Measurements from ENCODE around the gene GIT1.

Gene GIT1

DNA sequence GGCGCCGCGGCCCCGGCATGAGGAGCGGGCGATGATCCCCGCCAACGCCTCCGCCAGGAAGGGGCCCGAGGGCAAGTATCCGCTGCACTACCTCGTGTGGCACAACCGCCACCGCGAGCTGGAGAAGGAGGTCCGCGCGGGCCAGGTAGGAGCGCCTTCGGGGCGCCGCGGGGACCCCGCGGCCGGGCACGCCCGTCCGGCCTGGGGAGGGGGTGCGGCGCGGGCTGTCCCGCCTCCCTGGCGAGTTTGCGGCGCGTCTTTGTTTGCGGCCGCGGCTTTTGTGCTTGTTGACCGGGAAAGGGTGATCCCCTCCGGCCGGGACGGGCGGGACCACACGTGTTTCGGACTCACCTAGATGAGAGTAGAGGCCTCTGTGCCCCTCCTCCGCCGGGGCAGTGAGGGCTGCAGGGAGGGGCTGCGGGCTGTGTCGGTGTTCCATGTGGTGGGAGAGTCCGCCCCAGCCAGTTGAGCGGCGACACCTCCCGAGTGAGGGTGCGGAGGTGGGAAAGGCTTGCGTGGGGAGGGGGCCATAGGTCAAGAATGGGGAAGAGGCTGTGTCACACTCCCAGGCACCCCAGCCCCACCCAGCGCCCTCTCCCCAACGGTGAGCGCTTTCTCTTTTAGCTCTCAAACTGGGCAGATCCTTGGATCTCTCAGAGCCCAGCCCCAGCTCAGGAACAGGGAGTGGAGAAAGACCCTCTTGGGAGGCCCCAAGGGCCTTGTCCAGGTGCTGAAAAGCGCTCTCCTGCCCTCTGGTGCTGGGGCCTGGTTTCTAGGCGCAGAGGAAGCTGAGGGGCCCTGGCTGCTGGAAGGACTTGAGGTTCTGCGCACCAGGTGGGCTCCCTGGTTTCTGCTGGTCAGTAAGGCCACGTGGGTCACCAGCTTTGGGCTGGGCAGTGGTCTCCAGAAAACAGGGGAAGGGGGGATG is 4.4 kb upstream of the GIT1 start:
- DNase-seq (ENCODE audit: low spot score) = no peak

DNA sequence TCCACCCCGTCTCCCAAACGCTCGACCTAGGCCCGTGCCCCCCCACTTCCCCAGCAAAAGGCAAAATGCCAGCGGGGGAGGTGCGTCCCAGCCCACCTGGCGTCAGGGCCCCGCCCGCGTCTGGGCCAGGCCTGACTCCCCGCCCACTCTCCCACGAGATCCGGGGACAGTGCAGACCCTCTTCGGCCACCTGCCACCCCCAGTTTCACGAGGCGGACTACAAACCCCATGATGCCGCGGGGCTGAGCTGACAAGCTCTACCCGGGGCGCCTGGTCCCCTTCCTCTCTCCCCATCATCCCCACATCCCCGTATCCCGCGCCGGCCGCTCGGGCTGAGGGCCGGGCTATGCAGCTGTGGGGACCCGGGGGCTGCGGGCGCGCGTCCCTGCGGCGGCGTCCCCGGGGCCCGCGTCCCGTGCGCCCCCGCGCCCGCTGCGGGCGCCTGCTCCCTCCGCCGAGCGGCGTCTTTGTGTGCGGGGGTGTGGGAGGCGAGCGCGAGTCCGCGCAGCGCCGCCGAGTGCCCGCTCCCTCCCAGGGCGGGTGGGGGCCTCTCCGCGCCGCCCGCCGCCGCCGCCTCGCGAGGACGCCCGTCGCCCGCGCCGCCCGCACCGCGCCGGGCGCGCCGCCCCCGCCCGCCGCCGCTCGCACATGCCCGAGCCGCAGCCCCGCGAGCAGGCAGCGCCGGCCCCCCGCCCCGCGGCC is 3.6 kb upstream of the GIT1 start, which contains the start of gene ANKRD13B:
Gene ANKRD13B (plus strand): TSS at position 283 of the 702 bp plus-strand sequence. CDS start 490 bp downstream, outside the sequence.
- DNase-seq (ENCODE audit: low spot score) = no peak

DNA sequence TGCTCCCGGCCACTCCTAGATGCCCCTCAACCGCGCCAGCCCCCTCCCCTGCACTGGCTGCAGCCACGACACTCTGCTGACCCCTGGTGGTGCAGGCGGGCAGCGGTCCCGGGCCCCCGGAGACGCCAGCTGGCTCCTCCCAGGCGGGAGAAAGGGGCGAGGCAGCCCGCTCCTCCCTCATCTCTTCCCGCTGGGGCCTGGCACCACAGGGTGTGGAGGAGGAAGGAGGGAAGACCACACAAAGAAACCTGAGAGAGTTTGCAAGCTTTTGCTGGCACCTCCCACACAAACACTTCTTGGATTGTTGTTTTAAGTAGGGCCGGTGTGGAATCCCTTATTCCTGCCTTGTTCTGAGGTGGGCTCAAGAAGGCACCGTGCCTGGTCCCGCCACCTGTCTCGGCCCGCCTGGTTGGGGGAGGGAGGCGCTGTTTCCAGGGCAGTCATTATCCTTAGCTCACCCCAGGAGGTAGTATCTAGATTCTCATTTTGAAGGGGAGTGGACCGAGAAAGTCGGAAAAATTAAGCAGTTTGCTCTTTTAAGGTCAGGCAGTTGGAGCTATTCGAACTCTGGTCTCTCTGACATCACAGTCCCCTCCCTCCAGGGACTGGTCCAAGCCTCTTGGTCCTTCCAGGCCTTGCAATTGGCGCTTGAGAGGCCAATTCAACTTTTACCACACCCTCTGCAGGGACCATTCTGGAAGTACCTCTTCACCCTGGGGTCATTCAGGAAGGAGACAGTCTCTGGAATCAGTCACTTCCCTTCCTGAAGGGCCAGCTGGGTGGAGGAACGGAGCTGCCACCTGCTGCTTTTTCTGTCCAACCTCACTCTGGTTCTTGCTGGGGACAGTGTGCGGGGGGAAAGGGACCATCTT is 2.5 kb upstream of the GIT1 start:
- peak; percentile 85 for DNase-seq (ENCODE audit: low spot score)

DNA sequence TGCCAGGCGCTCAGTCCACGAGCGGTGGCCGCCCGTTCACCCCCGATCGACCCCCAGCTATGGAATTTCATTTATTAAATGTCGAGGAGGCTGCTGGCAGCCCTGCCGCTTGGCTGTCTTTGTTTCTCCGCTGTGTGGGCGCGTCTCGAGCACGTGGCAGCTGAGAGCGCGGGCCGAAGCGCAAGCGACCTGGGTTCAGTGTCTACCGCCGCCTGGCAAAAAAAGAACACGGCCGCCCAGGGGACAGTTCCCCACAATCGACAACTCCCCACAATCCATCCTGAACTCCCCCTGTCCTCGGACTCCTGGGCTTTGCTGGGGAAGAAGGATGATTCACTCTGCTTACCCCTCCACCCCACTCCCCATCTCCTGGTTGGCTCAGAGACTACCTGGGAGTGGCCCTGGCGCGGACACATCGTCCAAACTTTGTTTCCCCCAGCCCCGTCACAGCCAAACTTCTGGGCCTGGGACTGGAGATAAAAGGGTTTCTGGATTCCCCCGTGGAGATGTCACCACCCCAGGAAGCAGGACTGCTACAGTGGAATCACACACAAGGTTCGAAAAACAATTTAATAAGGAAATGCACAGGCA is 1.8 kb upstream of the GIT1 start:
- no peak for DNase-seq (ENCODE audit: low spot score)

DNA sequence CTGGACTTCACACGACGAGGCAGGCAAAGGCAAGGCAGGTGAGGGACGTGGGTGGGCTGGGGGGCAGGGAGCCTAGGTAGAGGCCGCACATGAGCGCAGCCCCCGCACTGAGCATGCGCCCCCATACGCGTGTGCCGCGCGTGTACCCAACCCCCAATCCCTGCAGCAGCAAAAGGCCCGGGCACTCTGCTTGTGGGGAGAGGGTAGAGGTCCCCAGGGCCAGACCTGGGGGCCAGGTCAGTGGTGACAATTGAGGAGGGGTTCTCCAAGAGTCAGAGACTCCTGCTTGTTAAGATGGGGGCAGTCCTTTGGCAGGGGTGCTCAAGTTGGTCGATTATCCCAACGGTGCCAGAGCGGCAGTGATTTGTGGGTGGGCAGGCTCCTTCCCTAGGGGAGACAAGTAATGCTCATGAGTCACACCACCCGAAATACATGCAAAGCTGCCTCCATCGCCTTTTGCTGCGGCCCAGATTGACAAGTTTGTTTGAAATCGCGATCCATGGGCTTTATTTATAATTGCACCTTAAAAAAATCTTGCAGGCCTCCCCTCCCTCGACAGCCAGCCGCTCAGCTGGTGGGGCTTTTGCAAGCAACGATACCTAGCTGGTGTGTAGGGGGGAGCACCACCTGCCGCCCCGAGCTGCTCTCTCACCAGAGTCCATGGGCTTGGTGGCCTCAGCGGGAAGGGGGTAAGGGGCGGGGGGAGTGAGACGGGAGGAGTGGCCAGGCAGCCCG is 1.1 kb upstream of the GIT1 start:
- no peak for DNase-seq (ENCODE audit: low spot score)

DNA sequence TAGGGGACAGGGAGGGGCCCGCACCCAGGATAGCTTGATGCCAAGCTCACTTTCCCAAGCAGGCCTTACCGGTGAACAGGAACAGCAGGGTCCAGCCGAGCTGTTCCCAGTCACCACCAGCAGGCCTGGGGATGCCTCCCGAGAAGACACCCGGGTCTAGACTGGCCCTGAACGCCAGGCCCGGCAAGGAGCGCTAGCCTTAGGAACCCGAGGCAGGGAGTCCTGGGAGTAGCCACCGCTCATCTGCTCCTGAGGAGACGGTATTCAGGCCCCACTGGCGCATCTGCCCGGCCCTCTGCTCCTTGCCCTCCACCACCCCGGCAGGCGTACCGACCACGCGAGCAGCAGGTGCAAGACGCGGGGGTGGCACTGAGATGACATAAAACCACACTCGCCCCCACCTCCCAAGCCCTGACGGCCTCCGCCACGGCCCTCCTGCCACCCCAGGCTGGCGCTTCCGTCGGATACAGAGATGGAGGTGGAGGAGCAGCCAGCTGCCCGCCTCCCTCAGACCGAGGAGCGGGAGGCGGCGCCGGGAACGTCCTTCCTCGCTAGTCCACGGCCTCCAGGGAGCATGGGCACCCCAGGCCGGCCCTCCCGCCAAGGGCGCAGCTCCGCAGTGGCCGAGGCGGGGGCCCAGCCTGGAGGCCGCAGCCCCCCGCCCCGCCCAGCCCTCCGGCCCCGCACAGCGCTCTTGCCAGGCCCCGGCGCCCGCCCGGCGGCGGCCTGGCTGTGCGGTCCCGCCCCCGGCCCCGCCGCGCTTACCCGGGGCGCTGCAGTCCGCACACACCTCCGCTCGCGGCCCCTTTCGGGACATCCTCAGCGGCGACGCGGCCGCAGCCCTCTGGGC is 661 bp downstream of the GIT1 start:
- no peak for DNase-seq (ENCODE audit: low spot score)

DNA sequence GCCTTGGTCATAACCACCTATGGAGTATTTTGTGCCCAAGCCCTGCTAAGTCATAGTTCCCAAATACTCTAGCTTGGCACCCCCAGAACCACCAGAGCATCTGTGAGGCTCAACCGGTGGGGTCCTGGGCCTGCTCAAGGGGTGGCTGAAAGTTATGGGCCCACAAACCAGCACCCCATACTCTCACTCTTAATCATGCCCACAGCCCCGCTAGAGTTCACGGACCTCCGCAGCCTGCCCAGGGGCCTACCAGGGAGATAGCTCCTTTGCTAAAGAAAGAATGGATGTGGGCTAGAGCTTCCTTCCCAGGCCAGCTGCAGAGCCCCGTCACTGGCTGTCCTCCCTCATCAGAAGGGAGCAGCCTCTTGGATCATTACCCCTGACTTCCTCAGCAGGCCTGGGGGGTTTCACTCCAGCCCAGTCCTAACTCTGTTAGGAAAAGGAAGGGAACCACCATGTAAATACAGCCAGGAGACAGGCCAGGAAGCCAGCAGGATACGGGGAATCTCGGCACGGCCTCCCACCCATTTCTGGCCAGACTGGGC is 1.4 kb downstream of the GIT1 start:
- no peak for DNase-seq (ENCODE audit: low spot score)

DNA sequence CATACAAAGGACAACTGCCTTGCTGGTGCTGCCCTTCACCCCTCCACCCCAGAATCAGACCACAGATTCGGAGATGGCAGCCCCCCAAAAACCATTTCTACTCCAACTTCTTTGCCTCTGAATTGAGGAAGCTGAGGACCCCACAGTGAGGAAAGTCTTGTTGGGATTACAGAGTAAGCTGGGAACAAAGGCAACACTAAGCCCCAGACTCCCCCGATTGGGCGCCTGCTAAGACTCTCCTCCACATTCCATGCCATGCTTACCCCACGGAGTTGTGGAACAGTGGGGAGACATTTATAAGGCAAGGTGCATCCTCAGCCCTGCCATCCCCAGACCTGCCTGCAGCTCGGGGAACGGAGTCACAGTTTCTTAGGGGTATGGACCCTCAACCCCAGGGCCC is 1.9 kb downstream of the GIT1 start:
- no peak for DNase-seq (ENCODE audit: low spot score)

DNA sequence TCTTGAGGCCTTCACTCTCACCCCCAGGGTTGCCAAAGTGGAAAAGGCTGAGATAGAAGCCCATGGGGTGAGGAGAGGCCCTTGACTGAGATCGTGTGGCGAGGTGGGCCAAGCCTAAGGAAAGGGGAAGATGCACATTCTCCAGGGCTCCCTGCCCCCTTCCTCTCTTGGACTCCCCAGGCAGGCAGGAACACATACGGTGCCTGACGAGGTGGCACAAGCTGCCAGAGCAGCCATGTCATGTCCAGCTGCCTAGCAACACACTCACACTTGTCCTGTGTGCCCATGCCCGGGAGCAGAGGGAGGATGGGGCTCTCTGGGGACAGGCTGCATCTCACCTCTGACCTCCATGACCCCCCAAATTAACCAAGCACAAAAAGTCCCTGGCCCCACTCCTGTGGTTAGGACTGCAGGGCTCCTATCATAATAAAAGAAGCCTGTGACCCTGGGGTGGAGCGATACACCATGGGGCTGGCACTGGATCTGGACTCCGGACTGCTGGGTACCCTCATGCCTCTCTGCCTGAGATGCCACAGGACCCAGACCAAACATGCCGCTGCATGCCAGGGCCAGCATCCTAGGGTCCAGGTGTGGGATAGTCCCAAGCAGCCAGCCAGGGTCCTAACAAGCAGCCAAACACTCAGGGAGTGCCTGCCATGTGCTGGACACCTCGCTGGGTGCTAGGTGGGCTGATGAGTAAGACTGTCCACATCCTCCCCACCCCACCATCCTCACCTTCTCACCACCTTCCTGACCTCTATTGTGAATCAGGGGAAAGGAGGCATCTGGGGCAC is 2.6 kb downstream of the GIT1 start:
- DNase-seq (ENCODE audit: low spot score) = no peak

DNA sequence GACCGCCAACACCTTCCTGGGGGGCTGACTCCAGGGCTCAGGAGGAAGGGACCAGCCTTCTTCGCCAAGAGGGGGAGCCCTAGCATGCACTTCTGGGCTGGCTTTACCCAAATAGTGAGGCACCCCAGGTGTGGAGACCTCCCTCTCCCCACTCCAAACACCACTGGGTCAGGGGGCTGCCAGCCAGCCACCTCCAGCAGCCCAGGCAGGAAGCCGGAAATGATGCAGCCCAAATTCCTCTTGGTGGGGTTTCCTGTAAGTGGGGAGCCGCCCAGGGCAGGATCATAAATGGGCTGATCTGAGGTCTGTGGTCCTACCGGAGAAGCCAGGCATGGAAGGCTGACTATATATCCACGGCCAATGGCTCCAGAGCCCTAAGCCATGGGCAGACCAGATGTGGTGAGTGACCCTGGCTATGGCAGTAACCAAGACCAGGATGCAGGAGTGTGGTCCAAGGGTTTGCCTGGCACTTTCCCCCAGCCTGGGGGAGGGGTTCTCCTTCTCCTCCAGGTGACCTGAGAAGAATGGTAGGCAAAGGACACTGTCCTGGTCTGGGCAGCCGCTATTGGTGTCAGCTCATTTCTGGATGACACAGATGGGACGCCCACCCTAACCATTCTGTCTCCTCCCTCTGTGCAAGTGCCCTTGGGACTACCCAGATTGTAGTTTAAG is 4.2 kb downstream of the GIT1 start:
- DNase-seq (ENCODE audit: low spot score) = no peak

DNA sequence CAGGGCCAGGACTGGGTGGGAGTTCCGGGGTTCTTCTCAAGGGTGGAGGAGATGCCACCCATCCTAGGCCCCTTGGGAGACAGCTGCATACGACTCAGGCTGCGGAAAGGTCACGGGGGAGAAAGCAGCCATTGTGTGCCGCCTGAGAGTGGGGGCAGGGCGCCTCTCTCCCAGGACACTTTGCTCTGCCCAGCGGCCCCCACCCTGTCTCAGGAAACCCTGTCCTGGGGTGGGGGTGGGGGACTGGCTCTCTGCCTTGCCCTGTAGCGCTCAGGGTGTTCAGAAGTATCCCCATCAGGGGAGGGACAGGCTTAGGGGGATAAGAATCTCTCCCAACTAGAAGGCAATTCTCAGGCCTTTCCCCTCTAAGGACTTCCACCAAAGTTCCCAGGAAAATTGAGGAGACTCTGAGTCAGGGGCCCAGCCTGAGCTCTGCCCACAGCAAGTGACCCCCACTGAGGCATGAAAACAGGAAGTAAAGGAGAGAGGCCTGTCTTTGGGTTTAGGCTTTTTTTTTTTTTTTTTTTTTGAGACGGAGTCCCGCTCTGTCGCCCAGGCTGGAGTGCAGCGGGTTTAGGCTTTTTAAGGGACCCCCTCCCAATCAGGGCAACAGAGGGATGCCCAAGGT is 4.9 kb downstream of the GIT1 start:
- no peak for DNase-seq (ENCODE audit: low spot score)

DNA sequence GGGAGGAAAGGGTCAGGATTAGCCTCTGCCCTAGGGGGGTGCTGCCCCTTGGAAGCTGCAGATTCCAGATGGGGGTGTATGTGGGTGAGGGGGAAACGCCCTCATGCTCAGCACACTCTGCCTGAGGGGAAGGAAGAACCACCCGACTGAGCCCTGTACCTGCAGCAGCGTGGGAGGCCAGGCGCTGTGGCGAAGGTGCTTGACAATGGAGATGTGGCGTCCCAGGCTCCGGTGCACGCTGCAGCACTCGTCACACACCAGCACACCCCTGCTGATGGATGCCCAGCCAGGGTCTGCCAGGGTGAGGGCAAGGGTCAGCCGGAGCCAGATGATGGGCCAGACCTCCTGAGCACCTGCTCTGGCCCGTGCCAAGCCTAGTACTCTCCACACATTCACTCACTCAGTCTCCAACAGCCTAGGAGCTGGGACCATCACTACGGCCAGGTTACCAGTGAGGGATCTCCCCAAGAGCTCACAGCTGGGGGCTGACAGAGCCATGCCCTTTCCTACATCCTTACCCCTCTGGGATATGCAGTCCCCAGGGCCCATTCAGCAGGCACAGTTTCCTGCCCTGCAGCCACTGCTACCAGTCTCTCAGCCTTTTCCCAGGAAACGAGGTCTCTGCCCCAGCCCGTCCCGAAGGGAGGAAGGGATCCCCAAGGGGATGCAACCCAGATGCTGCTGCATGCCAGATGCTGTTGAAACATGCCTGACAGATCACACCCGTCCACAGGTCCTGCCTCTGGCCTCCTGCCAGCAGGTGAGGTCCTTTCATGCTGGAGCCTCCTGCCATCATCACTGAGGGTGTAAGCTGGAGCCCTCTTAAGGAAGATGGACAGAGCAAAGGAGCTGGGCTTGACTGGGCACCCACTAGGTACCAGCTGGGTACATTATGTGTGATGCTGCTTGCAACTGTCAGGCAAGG is 5.9 kb downstream of the GIT1 start:
- no peak for DNase-seq (ENCODE audit: low spot score)

DNA sequence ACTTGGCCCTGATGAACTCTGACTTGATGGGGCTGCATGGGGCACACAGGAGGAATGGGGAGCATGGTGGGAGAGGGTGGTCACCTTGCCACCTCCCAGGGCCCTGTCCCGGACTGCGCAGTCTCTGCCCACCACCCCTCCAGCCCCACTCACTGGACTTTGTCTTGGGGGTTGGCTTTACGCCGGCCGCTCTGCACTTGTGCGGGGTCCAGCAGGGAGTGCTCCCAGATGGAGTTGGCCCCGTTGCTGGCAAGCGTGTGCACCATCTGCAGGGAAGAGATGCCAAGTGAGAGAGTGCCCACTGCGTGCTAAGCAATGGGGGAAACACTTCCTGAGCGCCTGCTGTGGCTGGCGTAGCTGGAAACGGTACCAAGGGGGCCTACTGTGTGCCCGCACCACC is 6.7 kb downstream of the GIT1 start:
- DNase-seq (ENCODE audit: low spot score) = no peak

DNA sequence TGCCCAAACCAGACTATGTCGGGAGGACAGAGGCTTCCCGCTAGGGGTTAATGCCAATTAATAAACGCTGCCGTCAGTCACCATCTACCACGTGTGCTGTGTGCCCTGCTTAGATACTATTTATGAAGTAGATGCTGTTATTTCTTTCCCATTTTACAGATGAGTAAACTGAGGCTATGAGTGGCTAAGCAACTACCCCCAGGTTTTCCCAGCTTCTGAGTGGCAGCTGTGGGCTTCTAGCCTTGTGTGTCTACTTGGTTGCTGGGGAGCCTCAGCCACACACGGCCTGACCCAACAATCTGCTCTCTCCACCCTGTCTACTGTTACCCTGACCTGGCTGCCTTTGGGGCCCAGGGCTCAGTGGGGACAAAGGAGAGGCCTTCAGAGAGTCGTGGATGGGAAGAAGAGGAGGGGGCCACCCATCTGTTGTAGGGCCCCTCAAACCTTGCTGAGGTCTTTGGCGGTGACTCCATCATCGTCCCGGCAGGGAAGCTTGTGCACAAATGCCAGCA is 7.1 kb downstream of the GIT1 start:
- no peak for DNase-seq (ENCODE audit: low spot score)

DNA sequence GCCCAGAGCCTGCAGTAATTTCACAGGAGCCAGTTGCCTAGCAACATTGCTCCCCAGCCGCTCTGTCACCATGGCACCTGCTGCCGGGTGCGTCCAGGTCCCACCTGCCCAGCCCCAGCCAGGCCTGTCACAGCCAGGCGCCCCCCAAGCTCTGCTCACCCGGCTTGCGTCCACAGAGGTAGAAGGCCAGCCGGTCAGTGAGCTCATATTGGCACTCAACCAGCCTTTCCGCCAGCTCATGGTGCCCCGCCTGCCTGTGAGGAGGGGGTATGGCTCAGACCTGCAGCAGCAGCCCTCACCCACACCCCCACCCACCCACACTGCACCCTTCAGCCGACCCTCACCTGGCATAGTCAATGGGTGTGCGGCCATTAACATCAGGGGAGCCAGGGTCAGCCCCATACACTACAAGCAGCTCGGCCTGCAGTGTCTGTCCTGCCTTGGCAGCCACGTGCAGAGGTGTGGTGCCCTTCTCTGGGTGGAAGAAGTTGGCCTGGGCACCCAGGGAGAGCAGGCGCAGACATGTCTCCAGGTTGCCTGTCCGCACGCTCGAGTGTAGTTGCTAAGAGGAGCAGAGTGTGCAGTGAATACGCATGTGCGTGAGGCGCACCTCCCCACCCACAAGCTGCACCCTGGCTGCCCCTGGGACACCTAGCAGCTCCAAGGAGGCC is 7.7 kb downstream of the GIT1 start:
- DNase-seq (ENCODE audit: low spot score) = no peak

All from kidney capillary endothelial cell (primary cell).